ENCODE data around the gene C6orf136. TPM values are rescaled to one million over a fixed set of nuclear protein-coding genes. Genes with fewer than 3 reads are reported as not detected.

C6orf136 gene
- total RNA-seq, 1 donor from 2014 or later, result 22.2 TPM

DNA sequence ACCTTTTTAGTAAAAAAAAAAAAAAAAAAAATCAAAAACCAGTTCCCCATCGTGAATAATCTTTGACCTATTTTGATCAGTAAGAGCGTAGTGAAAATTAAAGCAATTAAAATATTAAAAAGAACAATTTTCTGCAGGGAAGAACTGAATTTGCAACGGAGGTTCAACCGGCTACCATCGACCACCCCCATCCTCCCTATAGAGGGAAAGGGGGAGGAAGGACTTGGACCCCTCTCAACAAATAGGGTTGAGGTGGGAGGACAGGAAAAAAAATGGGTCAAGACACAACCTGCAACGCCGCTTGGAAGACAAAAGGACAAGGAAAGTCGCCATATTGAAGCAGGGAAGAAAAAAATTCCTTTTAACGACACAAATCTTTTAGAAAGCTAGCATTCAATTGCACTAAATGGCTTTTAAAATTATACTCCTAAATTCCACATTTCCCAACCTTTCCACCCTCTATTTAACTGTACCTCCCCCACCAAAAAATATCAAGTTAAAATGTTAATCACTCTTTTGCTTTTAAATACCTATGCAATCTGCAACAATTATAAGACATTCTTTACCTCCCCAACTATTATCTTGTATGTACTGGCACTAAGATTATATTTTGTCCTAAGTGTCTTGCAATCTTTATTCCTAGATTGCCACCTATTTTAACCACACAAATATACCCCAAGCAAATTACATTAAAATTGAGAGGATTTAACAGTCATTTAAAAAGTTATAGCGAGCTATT, 31.5 kb upstream of the C6orf136 start:
- intact Hi-C loops (cut with micrococcal nuclease), result loop anchor here (5.0 to 10.0 kb wide), 5 partner anchors 127 to 1282 kb away; partner anchors contain the start of genes EHMT2, FLOT1, HLA-C and IER3

DNA sequence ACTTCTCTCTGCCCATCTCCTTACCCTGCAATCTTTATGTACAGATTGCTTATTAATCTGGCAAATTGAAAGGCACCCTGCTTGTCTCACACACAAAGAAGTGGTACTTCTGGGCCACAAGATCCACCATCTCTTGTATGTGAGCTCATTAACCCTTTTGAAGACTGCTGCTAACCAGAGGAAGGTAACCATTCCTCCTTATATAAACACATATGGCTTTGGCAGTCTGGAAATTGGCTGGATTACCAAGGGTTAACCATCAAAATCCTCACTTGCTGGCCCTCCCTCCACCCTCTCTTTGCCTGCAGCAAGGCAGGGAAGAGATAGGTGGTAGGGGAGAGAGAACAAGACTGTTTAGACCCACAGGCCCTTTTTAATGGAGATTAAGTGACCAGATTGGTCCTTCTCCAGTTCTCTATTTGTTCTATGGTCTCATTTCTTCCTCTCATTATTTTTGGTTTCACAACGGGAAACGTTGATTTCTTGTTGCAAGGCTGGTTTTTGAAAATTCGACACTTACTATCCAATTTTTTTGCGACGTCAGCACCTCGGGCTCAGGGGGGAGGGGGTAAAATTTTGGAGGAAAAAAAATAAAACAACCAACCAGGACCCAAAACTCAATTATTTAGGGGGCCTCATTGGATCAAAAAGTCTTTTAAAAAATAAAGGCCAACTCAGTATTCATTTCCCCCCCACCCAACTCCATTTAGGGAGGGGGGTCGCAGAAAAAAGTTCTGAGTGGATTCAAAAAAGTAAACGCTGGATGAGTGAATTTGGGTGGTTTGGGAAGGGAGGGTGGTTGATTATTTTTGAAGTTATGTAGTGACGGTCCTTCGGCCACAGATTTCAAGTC, 30.7 kb upstream of the C6orf136 start:
- intact Hi-C loops (cut with micrococcal nuclease), result loop anchor here (5.0 to 10.0 kb wide), 5 partner anchors 126 to 1281 kb away; partner anchors contain the start of genes EHMT2, FLOT1, HLA-C and IER3

DNA sequence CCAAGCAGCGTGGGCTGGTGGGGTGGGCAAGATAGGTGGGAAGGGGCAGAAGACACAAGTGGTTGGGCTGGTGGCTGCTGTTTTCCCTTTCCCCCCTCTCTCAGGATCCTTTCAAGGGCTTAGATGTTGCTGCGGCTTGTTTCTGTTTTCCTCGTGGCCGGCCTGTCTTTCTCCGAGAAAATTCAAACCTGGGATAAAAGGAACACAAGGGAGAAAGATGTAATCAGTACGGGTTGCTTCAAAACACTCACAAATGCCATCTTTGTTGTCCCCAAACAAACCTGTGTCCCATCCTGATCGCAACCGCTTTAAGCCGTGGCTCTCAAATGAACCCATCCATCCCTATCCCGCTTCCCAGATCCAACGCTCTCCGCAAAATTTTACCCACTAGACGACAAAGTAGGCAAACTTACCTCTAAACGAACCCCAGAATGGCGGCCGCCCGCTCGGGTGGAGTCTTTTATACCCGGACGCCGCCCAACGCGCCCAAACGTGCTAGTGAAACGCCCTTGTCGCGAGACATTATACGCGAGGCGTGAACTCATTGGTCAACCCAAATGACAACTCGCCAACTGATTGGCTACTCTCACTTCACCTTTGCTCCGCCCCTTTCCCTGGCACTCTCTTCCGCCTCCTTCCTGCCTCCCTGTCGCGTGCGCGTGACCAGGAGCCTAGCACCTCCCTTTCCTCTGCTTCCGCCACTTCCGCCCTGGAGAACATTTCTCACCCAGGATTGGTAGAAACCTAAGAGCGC, 29.9 kb upstream of the C6orf136 start, which contains the start of gene PPP1R10:
TSS of gene PPP1R10 (minus strand) at position 433 of the 754 bp plus-strand sequence. CDS start 7,299 bp downstream, outside the sequence.
- intact Hi-C loops (cut with micrococcal nuclease), result loop anchor here (1.0 to 10.0 kb wide), 18 partner anchors 9 to 1280 kb away; partner anchors contain the start of genes ABCF1, ATAT1, C6orf136 and EHMT2

DNA sequence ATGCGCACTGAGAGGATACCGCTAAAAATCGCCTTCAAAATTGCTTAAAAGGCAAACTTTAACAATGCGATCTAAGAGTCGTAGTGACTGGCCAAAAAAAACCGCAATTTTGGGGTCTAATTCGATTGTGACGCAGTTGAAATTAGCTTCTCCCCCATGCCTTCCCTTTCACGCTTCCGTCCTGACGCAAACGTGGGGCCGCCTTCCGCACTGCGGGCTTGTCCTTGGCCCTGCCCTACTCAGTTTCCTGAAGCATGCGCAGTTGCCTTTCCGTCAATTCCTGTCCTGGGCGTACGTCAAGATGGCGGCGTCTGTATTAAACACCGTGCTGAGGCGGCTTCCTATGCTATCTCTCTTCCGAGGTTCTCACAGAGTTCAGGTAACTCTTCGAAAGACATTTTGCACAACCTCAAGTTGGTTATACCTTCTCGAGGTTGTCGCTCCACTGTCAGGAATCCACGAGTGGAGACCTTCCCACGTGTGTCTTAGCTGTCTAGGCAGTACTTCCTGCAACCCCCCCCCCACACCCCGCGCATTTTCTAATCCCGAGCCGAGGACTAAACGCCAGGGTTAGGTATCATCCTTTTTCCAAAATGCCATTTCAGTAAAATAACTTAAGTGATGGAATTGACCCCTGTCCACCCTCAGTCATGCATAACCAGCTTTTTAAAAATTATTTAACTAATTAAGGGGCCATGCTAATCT, 29.2 kb upstream of the C6orf136 start, which contains the start of gene MRPS18B:
TSS of gene MRPS18B (plus strand) at position 276 of the 705 bp plus-strand sequence. CDS start at position 302, 26 bp downstream.
- intact Hi-C loops (cut with micrococcal nuclease), result loop anchor here (1.0 to 10.0 kb wide), 18 partner anchors 9 to 1280 kb away; partner anchors contain the start of genes ABCF1, ATAT1, C6orf136 and EHMT2

DNA sequence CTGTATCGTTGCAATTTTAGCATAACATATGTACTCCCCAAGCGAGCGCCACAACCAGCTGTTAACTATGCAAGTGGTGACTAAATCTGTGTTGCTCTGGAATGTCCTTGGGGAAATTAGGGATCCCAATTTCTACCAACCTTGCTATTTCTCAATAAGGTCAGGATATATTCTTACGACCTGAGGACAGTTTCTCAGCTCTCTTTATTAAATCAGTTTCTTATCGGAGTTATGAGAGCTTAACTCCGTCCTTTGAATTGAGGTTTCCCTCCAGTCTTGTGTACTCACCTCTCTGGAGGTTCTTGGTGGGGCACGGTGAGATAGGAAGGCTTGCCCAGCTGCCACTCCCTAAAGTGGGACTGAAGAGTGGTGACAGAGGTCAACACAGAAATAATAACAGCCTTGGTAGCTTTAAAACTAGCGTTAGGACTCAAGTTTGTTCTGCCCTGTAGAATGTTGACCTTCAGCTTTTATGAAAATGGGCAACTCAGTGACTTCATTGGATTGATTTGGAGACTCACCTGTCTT, 28.6 kb upstream of the C6orf136 start:
- intact Hi-C loops (cut with micrococcal nuclease), result loop anchor here (5.0 to 10.0 kb wide), 5 partner anchors 124 to 1279 kb away; partner anchors contain the start of genes EHMT2, FLOT1, HLA-C and IER3

DNA sequence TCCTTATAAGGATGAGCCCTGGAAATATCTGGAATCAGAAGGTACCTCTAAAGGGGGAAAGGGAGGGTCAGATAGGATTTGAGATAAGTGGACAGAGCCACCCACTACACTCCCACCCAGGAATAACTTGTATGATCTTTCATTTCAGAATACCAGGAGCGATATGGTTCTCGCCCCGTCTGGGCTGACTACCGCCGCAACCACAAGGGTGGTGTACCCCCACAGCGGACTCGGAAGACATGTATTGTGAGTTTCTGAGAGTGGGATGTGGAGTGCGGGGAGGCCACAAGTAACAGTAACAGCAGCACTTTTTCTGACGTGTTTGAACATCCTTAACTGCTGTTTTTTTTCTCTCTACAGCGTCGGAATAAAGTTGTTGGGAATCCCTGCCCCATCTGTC, 27.4 kb upstream of the C6orf136 start:
- intact Hi-C loops (cut with micrococcal nuclease), result loop anchor here (5.0 to 10.0 kb wide), 5 partner anchors 123 to 1278 kb away; partner anchors contain the start of genes EHMT2, FLOT1, HLA-C and IER3

DNA sequence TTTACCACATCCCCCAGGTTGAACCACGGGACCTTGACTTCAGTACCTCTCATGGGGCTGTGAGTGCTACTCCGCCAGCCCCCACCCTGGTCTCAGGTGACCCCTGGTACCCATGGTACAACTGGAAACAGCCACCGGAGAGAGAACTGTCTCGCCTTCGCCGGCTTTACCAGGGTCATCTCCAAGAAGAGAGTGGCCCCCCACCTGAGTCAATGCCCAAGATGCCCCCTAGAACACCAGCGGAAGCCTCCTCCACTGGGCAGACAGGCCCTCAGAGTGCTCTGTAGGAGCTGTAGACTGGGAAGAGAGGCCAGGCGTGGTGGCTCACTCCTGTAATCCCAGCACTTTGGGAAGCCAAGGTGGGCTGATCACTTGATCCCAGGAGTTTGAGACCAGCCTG, 21.4 kb upstream of the C6orf136 start:
- intact Hi-C loops (cut with micrococcal nuclease), result no loop called here

DNA sequence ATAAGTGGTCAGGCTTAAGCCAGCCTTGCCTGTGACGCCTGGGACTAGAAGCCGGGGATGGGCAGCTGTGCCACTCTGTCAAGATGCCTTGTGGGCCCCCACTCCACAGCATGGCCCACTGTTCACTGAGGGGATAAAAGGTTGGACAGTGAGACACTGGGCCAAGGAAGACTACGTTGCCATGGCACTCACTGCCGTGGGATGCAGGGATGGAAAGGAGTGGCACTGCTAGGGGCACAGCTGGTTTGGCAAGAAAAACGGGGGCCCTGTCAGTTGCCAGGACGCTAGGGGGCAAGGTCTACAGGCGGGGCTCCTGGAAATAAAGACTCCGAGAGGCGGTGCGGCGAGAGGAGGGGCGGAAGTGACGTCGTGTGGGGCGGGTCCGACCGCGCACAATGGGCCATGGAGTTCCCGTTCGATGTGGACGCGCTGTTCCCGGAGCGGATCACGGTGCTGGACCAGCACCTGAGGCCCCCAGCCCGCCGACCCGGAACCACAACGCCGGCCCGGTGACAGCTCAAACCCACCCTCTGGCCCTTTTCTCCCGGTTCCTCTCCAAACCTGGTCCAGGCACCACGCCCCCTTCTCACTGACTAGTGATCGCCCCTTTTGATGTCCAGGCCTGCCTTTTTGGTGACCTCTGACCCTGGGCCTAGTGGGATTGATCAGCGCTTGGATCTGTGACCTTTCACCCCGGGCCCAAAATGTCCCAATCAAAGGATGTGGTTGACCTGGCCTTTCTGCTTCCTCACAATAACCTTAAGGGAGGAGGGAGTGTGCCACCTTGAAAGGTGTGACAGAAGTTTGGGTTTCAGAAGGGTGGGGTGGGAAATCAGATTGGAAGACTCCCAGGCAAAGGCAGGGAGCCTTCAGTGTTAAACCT, 20.2 kb upstream of the C6orf136 start, which contains the start of gene ATAT1:
TSS of gene ATAT1 (plus strand) at position 391 of the 883 bp plus-strand sequence.
- intact Hi-C loops (cut with micrococcal nuclease), result loop anchor here (1.0 to 2.0 kb wide), 8 partner anchors 9 to 104 kb away; partner anchors contain the start of genes ABCF1, C6orf136, DHX16 and GNL1

DNA sequence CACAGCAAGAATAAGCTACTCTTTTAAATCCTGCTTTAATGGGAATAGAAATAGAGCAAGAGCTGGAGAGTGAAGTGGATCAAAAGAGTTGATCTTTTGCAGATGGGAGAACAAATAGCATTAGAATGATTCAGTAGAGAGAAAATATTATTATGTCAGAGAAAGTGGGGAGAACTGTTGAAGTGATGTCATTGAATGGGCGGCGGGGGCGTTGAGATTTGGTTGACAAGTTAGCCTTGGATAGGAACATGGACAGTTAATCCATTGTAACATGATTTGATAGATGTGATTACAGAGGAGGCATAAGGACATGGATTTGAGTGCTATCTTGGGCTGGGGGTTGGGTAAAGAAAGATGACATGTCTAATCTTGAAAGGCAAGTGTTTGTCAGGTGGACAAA, 11.1 kb upstream of the C6orf136 start:
- intact Hi-C loops (cut with micrococcal nuclease), result no loop called here

DNA sequence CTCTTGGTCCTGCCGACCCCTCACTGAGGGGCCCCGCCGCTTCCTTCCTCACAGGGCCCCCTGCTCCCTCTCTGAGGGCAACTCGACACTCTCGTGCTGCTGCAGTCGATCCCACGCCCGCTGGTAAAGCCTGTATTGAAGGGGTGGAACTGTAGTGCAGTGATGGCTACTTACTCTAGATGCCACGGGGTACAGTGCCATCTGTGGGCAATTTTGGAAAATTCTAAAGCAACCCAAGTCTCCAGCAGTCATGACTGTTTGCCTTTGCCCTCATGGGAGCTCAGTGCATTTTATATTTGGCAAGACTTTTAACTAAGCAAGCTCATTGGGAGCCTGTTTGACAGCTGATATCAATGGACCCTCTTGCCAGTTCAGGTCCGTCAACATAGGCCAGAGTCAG, 6.5 kb upstream of the C6orf136 start:
- intact Hi-C loops (cut with micrococcal nuclease), result loop anchor here (10.0 kb wide), 1 partner anchor 1554 kb away; the partner anchor contains the start of genes GPSM3 and PBX2

DNA sequence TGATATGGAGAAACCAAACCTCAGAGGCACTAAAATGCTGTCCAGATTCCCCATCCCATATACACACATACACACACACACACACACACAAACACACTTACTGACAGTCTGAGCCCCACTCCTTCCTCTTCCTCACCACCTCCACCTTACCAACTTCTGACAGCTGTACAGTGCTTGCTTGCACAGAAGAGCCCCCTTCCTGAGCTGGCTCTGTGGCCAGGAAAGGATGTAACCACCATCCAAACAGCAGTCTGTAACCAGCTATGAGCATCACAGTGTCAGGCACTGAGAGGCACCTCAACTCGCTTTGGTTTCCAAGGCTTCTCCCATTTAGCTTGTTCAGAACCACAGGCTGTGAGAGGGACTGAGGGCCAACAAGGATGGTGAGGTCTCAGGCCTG, 5.9 kb upstream of the C6orf136 start:
- intact Hi-C loops (cut with micrococcal nuclease), result loop anchor here (10.0 kb wide), 1 partner anchor 1554 kb away; the partner anchor contains the start of genes GPSM3 and PBX2

DNA sequence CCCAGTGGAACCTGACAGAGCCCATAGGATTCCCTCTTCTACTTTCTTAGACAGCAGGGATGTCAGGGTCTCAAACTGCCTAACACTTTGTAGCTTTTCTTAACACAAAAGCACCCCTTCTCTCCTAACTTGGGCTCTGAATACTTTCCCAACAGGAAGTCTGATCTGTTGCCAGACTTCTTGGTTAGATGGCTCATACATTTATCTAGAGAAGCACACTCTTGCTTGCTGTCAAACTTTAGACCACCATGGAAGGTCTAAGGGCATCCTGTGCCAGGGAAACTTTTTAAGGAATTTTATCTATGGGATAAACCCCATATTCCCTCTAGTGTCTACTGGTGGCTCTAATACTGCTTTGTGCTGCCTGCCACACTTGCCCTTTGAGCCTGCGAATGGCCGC, 3.3 kb upstream of the C6orf136 start:
- intact Hi-C loops (cut with micrococcal nuclease), result loop anchor here (10.0 kb wide), 1 partner anchor 1551 kb away; the partner anchor contains the start of genes GPSM3 and PBX2

DNA sequence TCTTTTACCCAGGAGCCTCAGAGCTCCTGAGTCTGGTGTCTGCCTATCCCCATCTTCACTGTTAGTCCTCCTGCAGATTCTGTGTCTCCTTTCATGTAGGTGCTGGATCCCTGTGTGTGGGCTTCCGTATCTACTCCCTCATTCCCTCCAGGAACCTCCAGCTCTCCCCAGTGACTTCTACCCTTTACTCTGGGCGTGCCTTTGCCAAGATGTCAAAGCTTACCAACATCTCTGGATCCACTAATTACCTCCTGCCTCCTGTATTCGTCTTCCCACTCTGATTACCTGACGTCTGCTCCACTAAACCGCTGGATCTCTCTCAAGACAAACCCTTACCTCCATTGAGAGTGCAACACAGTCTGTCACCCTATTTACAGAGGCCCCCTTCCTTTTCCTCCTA, 2.2 kb upstream of the C6orf136 start:
- intact Hi-C loops (cut with micrococcal nuclease), result loop anchor here (10.0 kb wide), 1 partner anchor 1550 kb away; the partner anchor contains the start of genes GPSM3 and PBX2

DNA sequence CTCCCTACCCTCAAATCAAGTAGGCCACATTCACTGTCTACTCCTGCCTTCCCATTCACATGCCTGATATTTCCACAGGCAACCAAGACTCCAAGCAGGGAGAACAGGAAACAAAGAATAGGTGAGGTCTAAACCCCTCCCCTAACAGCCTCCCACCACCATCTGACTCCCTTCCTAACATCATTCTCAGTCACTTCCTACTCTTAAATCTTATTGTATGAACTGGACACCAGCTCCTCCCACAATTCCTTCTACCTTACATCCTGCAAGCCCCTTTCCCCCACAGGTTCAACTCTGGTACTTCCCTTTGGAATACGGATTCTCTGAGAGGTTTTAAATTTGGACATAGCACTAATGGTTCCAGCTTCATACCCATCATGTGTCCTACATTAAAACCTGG, 944 bp upstream of the C6orf136 start:
- intact Hi-C loops (cut with micrococcal nuclease), result loop anchor here (10.0 kb wide), 1 partner anchor 1549 kb away; the partner anchor contains the start of genes GPSM3 and PBX2

DNA sequence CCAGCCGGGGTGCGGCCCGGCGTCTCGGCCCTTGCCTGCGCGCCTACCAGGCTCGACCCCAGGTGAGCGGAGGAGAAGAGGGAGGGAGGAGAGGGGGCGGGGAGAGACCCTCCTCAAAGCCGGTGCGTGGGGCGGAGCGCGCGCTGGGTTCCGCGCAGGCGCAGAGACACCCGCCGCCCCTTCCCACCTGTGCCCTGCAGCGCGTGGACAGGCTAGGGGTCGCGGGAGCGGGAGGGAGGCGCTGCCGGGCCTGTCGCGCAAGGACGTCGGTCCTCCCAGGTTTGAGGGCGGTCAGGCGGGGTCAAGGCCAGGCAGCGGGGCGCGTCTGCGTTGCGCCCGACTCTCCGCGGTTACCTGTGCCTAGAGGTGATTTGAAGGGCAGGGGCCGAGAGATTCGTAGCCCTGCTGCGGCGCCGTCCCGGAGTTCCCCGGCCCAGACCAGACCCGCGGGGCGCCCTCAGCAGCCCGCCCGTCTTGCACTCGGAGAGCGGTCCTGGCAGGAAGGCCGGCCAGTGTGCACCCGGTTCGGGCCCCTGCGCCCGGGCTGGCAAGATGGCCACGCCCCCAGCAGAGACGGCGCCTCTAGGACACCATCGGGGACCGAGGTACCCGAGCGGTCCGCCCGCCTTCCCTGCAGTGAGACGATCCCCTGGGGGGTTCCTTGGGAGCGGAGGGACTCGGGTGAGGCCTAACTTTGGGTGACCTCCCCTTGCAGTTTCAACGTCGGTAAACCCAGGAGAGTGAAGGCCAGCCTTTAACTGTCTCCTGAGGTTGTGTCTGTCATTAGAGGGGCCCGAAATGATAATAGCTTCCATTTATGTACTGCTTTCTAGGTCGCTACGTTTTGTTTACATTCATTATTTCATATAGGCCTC, 546 bp downstream of the C6orf136 start:
- intact Hi-C loops (cut with micrococcal nuclease), result loop anchor here (1.0 to 10.0 kb wide), 10 partner anchors 21 to 1547 kb away; partner anchors contain the start of genes ABCF1, ATAT1, GPSM3 and GTF2H4

DNA sequence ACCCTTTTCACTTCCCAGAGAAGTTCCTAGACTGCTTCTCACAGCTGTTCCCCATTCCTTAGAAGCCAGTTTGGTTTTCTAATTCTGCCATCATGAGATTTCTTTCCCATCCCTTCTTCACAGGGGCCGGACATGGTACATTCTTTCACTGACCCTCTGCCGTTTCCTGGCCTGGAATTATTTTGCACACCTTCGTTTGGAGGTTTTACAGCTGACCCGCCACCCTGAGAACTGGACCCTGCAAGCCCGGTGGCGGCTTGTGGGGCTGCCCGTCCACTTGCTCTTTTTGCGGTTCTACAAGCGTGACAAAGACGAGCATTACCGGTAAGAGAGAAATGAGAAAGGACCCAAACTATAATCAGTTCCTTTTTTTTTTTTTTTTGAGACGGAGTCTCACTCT, 4.2 kb downstream of the C6orf136 start:
- intact Hi-C loops (cut with micrococcal nuclease), result no loop called here

All from T-helper 1 cell treated with Interleukin-12 subunit alpha and Interleukin-12 subunit beta and Interleukin-4 antibody, amounts not matched to agents 30 ng/mL and 1 ng/mL, for 36 hours (primary cell).